Chondrocyte (in vitro differentiated cells): ENCODE results near the gene RNLS. TPM values are rescaled to one million over a fixed set of nuclear protein-coding genes. Genes with fewer than 3 reads are reported as not detected.

ENCODE experiments used
- DNase-seq: peaks from one replicate; pipeline ENCODE4 v3.0.0; 2021; ENCODE audit warnings: mixed read lengths, low spot score
- H3K27ac Mint-ChIP-seq: one replicate; pipeline ENCODE4 v1.8.0; 2021; ENCODE audit warnings: mild to moderate bottlenecking, moderate library complexity, mixed read lengths; ENCODE audit not compliant: unreplicated experiment
- H3K27me3 Mint-ChIP-seq: 2 replicates; pipeline ENCODE4 v1.8.0; 2021; ENCODE audit warnings: low read depth, mixed read lengths
- H3K36me3 Mint-ChIP-seq: 2 replicates; pipeline ENCODE4 v1.8.0; 2021; ENCODE audit warnings: low read depth, mixed read lengths
- H3K4me1 Mint-ChIP-seq: 2 replicates; pipeline ENCODE4 v1.8.0; 2021; ENCODE audit warnings: low read depth, mild to moderate bottlenecking, mixed read lengths
- H3K4me3 Mint-ChIP-seq: one replicate; pipeline ENCODE4 v1.8.0; 2021; ENCODE audit warnings: mild to moderate bottlenecking, moderate library complexity, mixed read lengths; ENCODE audit not compliant: unreplicated experiment
- H3K9me3 Mint-ChIP-seq: 2 replicates; pipeline ENCODE4 v1.8.0; 2021; ENCODE audit warnings: low read depth, mixed read lengths
- CTCF ChIP-seq: fragments of 200-600 bp; sonication (generic); IDR thresholded peaks from 2 replicates; pipeline ENCODE4 v1.5.0; 2021; ENCODE audit warnings: antibody characterized with exemption, mild to moderate bottlenecking, moderate library complexity
- total RNA-seq: library from RNA; stranded (reverse); gene quantifications from 3 replicates; pipeline ENCODE4 v1.2.1, GENCODE V29; 2021

The RNLS gene
- total RNA-seq, 1 donor from 2014 or later = 5.1 TPM

GRCh38 chr10:88512599-88512998, 70.5 kb downstream of the RNLS start:
- no peak for DNase-seq
- Mint-ChIP-seq H3K4me1 (no peaks in the 10 kb centered on the region), H3K36me3 (no peaks in the 10 kb centered on the region), H3K4me3 (no peak overlapping the region), H3K27ac (no peak overlapping the region), H3K27me3 (no peaks in the 10 kb centered on the region), H3K9me3 (no peaks in the 10 kb centered on the region)
- no peak for TF ChIP-seq CTCF

GRCh38 chr10:88508796-88509195, 74.3 kb downstream of the RNLS start:
- H3K4me1 Mint-ChIP-seq = no peaks in the 10 kb centered on the region
- no peaks in the 10 kb centered on the region for H3K36me3 Mint-ChIP-seq
- TF ChIP-seq CTCF = no peak
- H3K27me3 Mint-ChIP-seq = peaks cover 6% of the 10 kb centered on the region
- no peak overlapping the region for H3K27ac Mint-ChIP-seq
- H3K9me3 Mint-ChIP-seq = peaks cover 3% of the 10 kb centered on the region
- DNase-seq = no peak
- no peak overlapping the region for H3K4me3 Mint-ChIP-seq

- Mint-ChIP-seq H3K4me1 (no peaks in the 10 kb centered on the region), H3K9me3 (peaks cover 6% of the 10 kb centered on the region), H3K27me3 (peaks cover 6% of the 10 kb centered on the region), H3K36me3 (no peaks in the 10 kb centered on the region), H3K4me3 (no peak overlapping the region), H3K27ac (no peak overlapping the region)
- TF ChIP-seq CTCF = no peak
- no peak for DNase-seq
Observed at GRCh38 chr10:88507826-88508453, 75.2 kb downstream of the RNLS start.

- no peak for TF ChIP-seq CTCF
- H3K4me3 Mint-ChIP-seq = no peak overlapping the region
Observed at GRCh38 chr10:88507404-88507803, 75.7 kb downstream of the RNLS start.

GRCh38 chr10:88505680-88506215, 77.4 kb downstream of the RNLS start:
- no peak overlapping the region for H3K4me3 Mint-ChIP-seq
- H3K27me3 Mint-ChIP-seq = peaks cover 6% of the 10 kb centered on the region
- peaks cover 1% of the 10 kb centered on the region for H3K36me3 Mint-ChIP-seq
- no peak overlapping the region for H3K27ac Mint-ChIP-seq
- no peaks in the 10 kb centered on the region for H3K4me1 Mint-ChIP-seq
- DNase-seq = no peak
- TF ChIP-seq CTCF = no peak
- H3K9me3 Mint-ChIP-seq = peaks cover 6% of the 10 kb centered on the region

More at GRCh38 chr10:88507404-88507803, 75.7 kb downstream of the RNLS start:
- Mint-ChIP-seq H3K4me1 (no peaks in the 10 kb centered on the region), H3K9me3 (peaks cover 6% of the 10 kb centered on the region), H3K27me3 (peaks cover 6% of the 10 kb centered on the region), H3K27ac (no peak overlapping the region), H3K36me3 (no peaks in the 10 kb centered on the region)
- no peak for DNase-seq
